Measurements from ENCODE around the gene TFEB.

DNA sequence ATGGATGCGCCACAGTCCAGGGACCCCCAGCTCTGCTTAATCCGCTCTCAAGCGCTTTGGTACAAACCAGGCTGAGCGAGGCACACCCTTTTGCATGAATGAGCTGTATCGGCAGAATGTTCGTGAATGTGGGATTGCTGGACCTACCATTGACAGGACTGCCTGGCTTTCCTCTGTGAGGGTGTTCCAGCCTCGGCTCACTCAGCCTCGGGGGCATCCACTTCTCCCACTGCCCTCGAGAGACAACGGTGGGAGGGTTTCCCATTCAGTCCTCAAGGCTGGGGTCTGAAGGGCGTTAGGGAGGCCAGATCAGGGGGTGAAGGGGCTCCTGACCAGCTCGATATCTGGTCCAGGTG, 79.8 kb downstream of the TFEB start:
- TF ChIP-seq, protein P1, sequence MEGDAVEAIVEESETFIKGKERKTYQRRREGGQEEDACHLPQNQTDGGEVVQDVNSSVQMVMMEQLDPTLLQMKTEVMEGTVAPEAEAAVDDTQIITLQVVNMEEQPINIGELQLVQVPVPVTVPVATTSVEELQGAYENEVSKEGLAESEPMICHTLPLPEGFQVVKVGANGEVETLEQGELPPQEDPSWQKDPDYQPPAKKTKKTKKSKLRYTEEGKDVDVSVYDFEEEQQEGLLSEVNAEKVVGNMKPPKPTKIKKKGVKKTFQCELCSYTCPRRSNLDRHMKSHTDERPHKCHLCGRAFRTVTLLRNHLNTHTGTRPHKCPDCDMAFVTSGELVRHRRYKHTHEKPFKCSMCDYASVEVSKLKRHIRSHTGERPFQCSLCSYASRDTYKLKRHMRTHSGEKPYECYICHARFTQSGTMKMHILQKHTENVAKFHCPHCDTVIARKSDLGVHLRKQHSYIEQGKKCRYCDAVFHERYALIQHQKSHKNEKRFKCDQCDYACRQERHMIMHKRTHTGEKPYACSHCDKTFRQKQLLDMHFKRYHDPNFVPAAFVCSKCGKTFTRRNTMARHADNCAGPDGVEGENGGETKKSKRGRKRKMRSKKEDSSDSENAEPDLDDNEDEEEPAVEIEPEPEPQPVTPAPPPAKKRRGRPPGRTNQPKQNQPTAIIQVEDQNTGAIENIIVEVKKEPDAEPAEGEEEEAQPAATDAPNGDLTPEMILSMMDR (IDR thresholded peaks at IDR 0.05), result no peak
- TF ChIP-seq POLR2AphosphoS5 (IDR thresholded peaks at IDR 0.05) (no peak), POLR2A (IDR thresholded peaks at IDR 0.05) (no peak)
